AG08395 (cell line): ENCODE results near the gene MYDGF.

Source experiments
- DNase-seq: peaks from one replicate; pipeline ENCODE4 v3.0.0; 2012; ENCODE audit warnings: mixed read lengths, low spot score

MYDGF gene

GRCh38 chr19:4673726-4674125, 3.6 kb upstream of the MYDGF start:
- no peak for DNase-seq

- DNase-seq = no peak
Observed at GRCh38 chr19:4673216-4673615, 3.1 kb upstream of the MYDGF start.

GRCh38 chr19:4671185-4671851, 1.2 kb upstream of the MYDGF start:
- DNase-seq = no peak

GRCh38 chr19:4664642-4665041, 5.5 kb downstream of the MYDGF start:
- DNase-seq = no peak

- DNase-seq = no peak
Observed at GRCh38 chr19:4662812-4663211, 7.3 kb downstream of the MYDGF start.

- DNase-seq = no peak
Observed at GRCh38 chr19:4662020-4662695, 8.0 kb downstream of the MYDGF start.

GRCh38 chr19:4660993-4661392, 9.1 kb downstream of the MYDGF start:
- DNase-seq = no peak

GRCh38 chr19:4660181-4660791, 9.9 kb downstream of the MYDGF start:
- DNase-seq = no peak

- no peak for DNase-seq
Observed at GRCh38 chr19:4657835-4658234, 12.3 kb downstream of the MYDGF start.

GRCh38 chr19:4657262-4657661, 12.9 kb downstream of the MYDGF start:
- DNase-seq = no peak

GRCh38 chr19:4656102-4656501, 14.0 kb downstream of the MYDGF start:
- no peak for DNase-seq

GRCh38 chr19:4654437-4655361, 15.4 kb downstream of the MYDGF start:
- DNase-seq = no peak

- DNase-seq = no peak
Observed at GRCh38 chr19:4653793-4654436, 16.2 kb downstream of the MYDGF start.

- DNase-seq = no peak
Observed at GRCh38 chr19:4652075-4652474, 18.1 kb downstream of the MYDGF start.

GRCh38 chr19:4650159-4650558, 20.0 kb downstream of the MYDGF start:
- DNase-seq = no peak

- no peak for DNase-seq
Observed at GRCh38 chr19:4649392-4650047, 20.6 kb downstream of the MYDGF start.

GRCh38 chr19:4647676-4648644, 22.2 kb downstream of the MYDGF start:
- no peak for DNase-seq

- DNase-seq = no peak
Observed at GRCh38 chr19:4645718-4646117, 24.4 kb downstream of the MYDGF start.

- no peak for DNase-seq
Observed at GRCh38 chr19:4642625-4643024, 27.5 kb downstream of the MYDGF start.

GRCh38 chr19:4641132-4641531, 29.0 kb downstream of the MYDGF start:
- DNase-seq = no peak
